HepG2 (cell line): Measurements from ENCODE around the gene NDRG2. TPM values are rescaled to one million over a fixed set of nuclear protein-coding genes. Genes with fewer than 3 reads are reported as not detected.
A peak's percentile ranks its signal among the peaks of the same experiment; 100 is the strongest.

Source experiments
- ATAC-seq: fragments of 200-7000 bp; cut with Tn5 transposase; 3 replicates; pipeline ENCODE4 v1.9.1; 2020; ENCODE audit warnings: mild to moderate bottlenecking, moderate library complexity
- BruUV-seq: library from RNA; stranded (reverse); fragments of 400-500 nt; replicated peaks from 2 replicates; lab custom pipeline; 2021; lab: Mats Ljungman, UMichigan
- CTCF ChIA-PET: fragments of 300-600 bp; formaldehyde crosslinking; extraction: SDS; loops from one replicate; lab custom pipeline; 2021; ENCODE audit warnings: low total read pairs, inconsistent platforms, low intra/inter-chr PET ratio; lab: Yijun Ruan, JAX
- POLR2A ChIA-PET: fragments of 350-600 bp; sonication (Branson Sonifier 250); formaldehyde crosslinking; loops from one replicate; lab custom pipeline; 2020; ENCODE audit warnings: antibody characterized with exemption, inconsistent platforms; lab: Yijun Ruan, JAX
- DNase-seq: peaks from one replicate; pipeline ENCODE4 v3.0.0-alpha.2; 2015; ENCODE audit warnings: low spot score
- FAIRE-seq: peaks from 3 replicates; lab custom pipeline; 2011; peaks lifted over from hg19 to GRCh38; lab: Jason Lieb, UNC
- H2AFZ ChIP-seq: one replicate; pipeline ENCODE4 v1.6.1; 2011; ENCODE audit warnings: low read length, inconsistent platforms
- H3K27ac ChIP-seq: fragments of 300-600 bp; 3 replicates; pipeline ENCODE4 v1.8.0; 2011; ENCODE audit warnings: mixed run types, mild to moderate bottlenecking, mixed read lengths, low read length, inconsistent platforms; ENCODE audit not compliant: insufficient read depth; ENCODE audit errors: extremely low read length
- H3K27me3 ChIP-seq, 2 experiments: fragments of 200-600 bp in 1 of 2; 2 replicates in 1 of 2; 3 replicates in 1 of 2; pipeline versions ENCODE4 v1.6.0 to v1.8.0; 2011; ENCODE audit warnings: low read length in 2 of 2, mild to moderate bottlenecking in 2 of 2, moderate library complexity in 2 of 2, inconsistent platforms in 1 of 2; ENCODE audit not compliant: insufficient read depth in 2 of 2, control insufficient read depth in 1 of 2
- H3K36me3 ChIP-seq, 2 experiments: fragments of 200-600 bp in 1 of 2; replicated peaks in 1 of 2; 2 replicates in 1 of 2; 3 replicates in 1 of 2; pipeline versions ENCODE4 v1.5.1 to v1.8.0; 2011; ENCODE audit warnings: low read length in 2 of 2, inconsistent platforms in 1 of 2; ENCODE audit not compliant: insufficient read depth in 2 of 2, control insufficient read depth in 1 of 2
- H3K4me1 ChIP-seq: 2 replicates; pipeline ENCODE4 v1.5.1; 2012; ENCODE audit warnings: low read length, inconsistent platforms; ENCODE audit not compliant: insufficient read depth
- H3K4me2 ChIP-seq: 2 replicates; pipeline ENCODE4 v1.6.0; 2011; ENCODE audit warnings: low read depth, low read length, inconsistent platforms
- H3K4me3 ChIP-seq, 3 experiments: fragments of 200-600 bp in 1 of 3; sonication (generic), shearing (Covaris generic) in 1 of 3; replicated peaks in 1 of 3; 2 replicates each; pipeline ENCODE4 v1.5.1; 2011 to 2016; ENCODE audit warnings: low read length in 3 of 3, inconsistent platforms in 2 of 3, low read depth in 2 of 3, mild to moderate bottlenecking in 2 of 3, control low read depth in 1 of 3, mixed read lengths in 1 of 3; ENCODE audit not compliant: insufficient read depth in 1 of 3
- H3K79me2 ChIP-seq: one replicate; pipeline ENCODE4 v1.6.1; 2011; ENCODE audit warnings: low read length, inconsistent platforms; ENCODE audit not compliant: insufficient read depth
- H3K9ac ChIP-seq: 2 replicates; pipeline ENCODE4 v1.6.0; 2011; ENCODE audit warnings: mild to moderate bottlenecking, low read depth, low read length, inconsistent platforms; ENCODE audit not compliant: insufficient read depth
- H3K9me3 ChIP-seq: 2 replicates; pipeline ENCODE4 v1.5.1; 2012; ENCODE audit warnings: mild to moderate bottlenecking, low read length
- H4K20me1 ChIP-seq: 2 replicates; pipeline ENCODE4 v1.6.0; 2011; ENCODE audit warnings: inconsistent platforms, mild to moderate bottlenecking, low read length, moderate library complexity; ENCODE audit not compliant: insufficient read depth
- PHF20 ChIP-seq: sonication (generic); formaldehyde crosslinking; IDR thresholded peaks from 2 replicates; pipeline ENCODE4 v1.5.0; 2020; ENCODE audit warnings: mild to moderate bottlenecking, missing genetic modification reagents
- THAP9 ChIP-seq: sonication (generic); formaldehyde crosslinking; IDR thresholded peaks from 2 replicates; pipeline ENCODE4; 2020; ENCODE audit warnings: missing genetic modification reagents, mild to moderate bottlenecking, borderline replicate concordance
- ZNF878 ChIP-seq: sonication (generic); formaldehyde crosslinking; IDR thresholded peaks from 2 replicates; pipeline ENCODE4 v1.8.1; 2023; ENCODE audit warnings: mild to moderate bottlenecking, missing genetic modification reagents, moderate library complexity
- WGBS: methylation state at CpG from one replicate; pipeline ENCODE4 v1.1.6; 2017; ENCODE audit warnings: low lambda C conversion rate; 5-methylcytosine and 5-hydroxymethylcytosine counted together
- in situ Hi-C: cut with HindIII; loops from 2 replicates; pipeline ENCODE4 v1.10.0; 2017; ENCODE audit warnings: low pct_unique_long_range_greater_than_20kb; ENCODE audit not compliant: extremely low pct_ligation_motif_present
- intact Hi-C: fragments of 100-400 bp; cut with micrococcal nuclease; formaldehyde crosslinking; loops from one replicate; pipeline ENCODE4 v1.10.0; 2022; ENCODE audit not compliant: unreplicated experiment
- polyA plus RNA-seq, 8 experiments: library from polyadenylated mRNA; depleted of rRNA in 3 of 8; stranded (reverse) in 7 of 8; unstranded in 1 of 8; fragments of >200 nt; fragmentation: Illumina TruSeq in 4 of 8; extraction: Trizol in 4 of 8; gene quantifications; 2 replicates each; pipeline versions ENCODE4 v1.2.1 to v1.2.3, GENCODE V29; 2011 to 2016; ENCODE audit warnings: low read depth in 4 of 8, missing spikeins in 1 of 8, mixed read lengths in 1 of 8; ENCODE audit not compliant: insufficient read depth in 1 of 8
- total RNA-seq, 5 experiments: library from RNA; depleted of rRNA; stranded (reverse); fragments of >200 nt; fragmentation: Illumina TruSeq; extraction: Trizol; gene quantifications; 2 replicates each; pipeline ENCODE4 v1.2.3, GENCODE V29; 2016; ENCODE audit warnings: low read depth in 1 of 5

The NDRG2 gene
- total and polyA plus RNA-seq, 2 of the 13 experiments (the other 11 are each of a cell fraction or from before 2014, with no cell fraction given) = 27.2 to 189 TPM

GRCh38 chr14:20988717-20989470 is 36.0 kb downstream of the NDRG2 start:
- Histone ChIP-seq H3K27me3 (peaks cover 0 to under 1% of the 10 kb centered on the region in 2 experiments; a peak in 2 of 5 replicates), H4K20me1 (0 out of 2 replicates have a peak, but pooled peaks cover 3% of the 10 kb centered on the region), H3K36me3 (peaks cover 9 to 19% of the 10 kb centered on the region in 2 experiments; a peak in 4 of 5 replicates), H3K9ac (peak overlapping the region; percentile 43; the same call in 1 of the 2 replicates), H3K4me3 (peak overlapping the region; percentile 17 to 94 (median 72); a peak in 4 of 6 replicates), H3K4me2 (peak overlapping the region; percentile 77), H3K79me2 (peaks cover 13% of the 10 kb centered on the region), H3K27ac (peak overlapping the region; percentile 27), H2AFZ (peak overlapping the region; percentile 77), H3K4me1 (peaks cover 26% of the 10 kb centered on the region), H3K9me3 (no peaks in the 10 kb centered on the region)
- FAIRE-seq = no peak
- no peak for ATAC-seq
- intact Hi-C loops = no loop called here
- CTCF ChIA-PET = interaction anchor here (0.8 kb wide), 1 partner anchor 104 kb away, joined by 4 read pairs; no protein-coding TSS in a partner anchor
- TF ChIP-seq ZNF878 (CRISPR knock-in tag) = 0 out of 2 replicates have a peak, but pooled peaks have one; percentile 10
- TF ChIP-seq PHF20 = no peak
- TF ChIP-seq THAP9 (CRISPR knock-in tag) = 0 out of 2 replicates have a peak, but pooled peaks have one; percentile 35
- DNase-seq = no peak
- BruUV-seq = TSS peak; percentile 89
- WGBS = 93% methylated on average over 15 of the region's 15 CpGs
- in situ Hi-C loops = loop anchor here (25.0 kb wide), 1 partner anchor 652 kb away; the partner anchor contains the start of genes CCNB1IP1 and PARP2
- POLR2A ChIA-PET = interaction anchor here (0.9 kb wide), 1 partner anchor 14 kb away, joined by 3 read pairs; no protein-coding TSS in a partner anchor
